Right cardiac atrium (tissue), 5 donors: Measurements from ENCODE around the gene DHRS1. TPM values are rescaled to one million over a fixed set of nuclear protein-coding genes. Genes with fewer than 3 reads are reported as not detected.

Experiments
- ATAC-seq, 2 donors: fragments of 200-7000 bp; cut with Tn5 transposase; one replicate each; pipeline versions ENCODE4 v1.8.0 to v1.9.1; 2020; ENCODE audit warnings: moderate library complexity in 2 of 2, mild to moderate bottlenecking in 1 of 2
- DNase-seq, 3 donors: peaks; one replicate each; pipeline ENCODE4 v3.0.0-alpha.2; 2020
- H3K27ac ChIP-seq: one replicate; pipeline ENCODE4 v1.5.1; 2013; ENCODE audit warnings: mild to moderate bottlenecking, low read length, control low read depth, moderate library complexity
- H3K27me3 ChIP-seq: one replicate; pipeline ENCODE4 v1.6.1; 2013; ENCODE audit not compliant: control insufficient read depth, insufficient read depth
- H3K4me1 ChIP-seq: one replicate; pipeline ENCODE4 v1.6.1; 2013; ENCODE audit warnings: low read length; ENCODE audit not compliant: control insufficient read depth, insufficient read depth
- H3K4me3 ChIP-seq: one replicate; pipeline ENCODE4 v1.5.1; 2013; ENCODE audit warnings: low read length, control low read depth
- H3K9me3 ChIP-seq: one replicate; pipeline ENCODE4 v1.6.1; 2013; ENCODE audit warnings: low read length; ENCODE audit not compliant: control insufficient read depth
- WGBS: extraction: QIAGEN DNeasy Blood & Tissue Kit; methylation state at CpG from one replicate; pipeline ENCODE4 v1.1.7; 2013; 5-methylcytosine and 5-hydroxymethylcytosine counted together
- intact Hi-C, 4 donors: fragments of 100-400 bp; cut with DNase I; formaldehyde crosslinking; loops; one replicate each; pipeline versions ENCODE4 v1.11.0 to v1.14.0; 2022 to 2023
- polyA plus RNA-seq: library from polyadenylated mRNA; stranded (reverse); fragments of 200-250 nt; gene quantifications from one replicate; pipeline ENCODE4 v1.2.3, GENCODE V29; 2013
- total RNA-seq, 4 donors: library from RNA; stranded (reverse); fragmentation: NEBNext Ultra II Directional; extraction: Animal tissue kit (Norgen Biotek cat#: 25700); gene quantifications; one replicate each; pipeline ENCODE4 v1.2.1, GENCODE V29; 2021
- donor health status: healthy with polysubstance abuse.
- donor health status: DM: no; HTN: yes; CAD: no.
- donor health status: DM: no; HTN: no; CAD: no.
- donor health status: DM: no; HTN: yes; CAD: no; lungs with severe emphysema.
- donor health status: DM: yes; HTN: yes; CAD: no.

DHRS1 gene
- total and polyA plus RNA-seq, 5 donors: 5.9 to 12.0 (median 9.9) TPM

DNA sequence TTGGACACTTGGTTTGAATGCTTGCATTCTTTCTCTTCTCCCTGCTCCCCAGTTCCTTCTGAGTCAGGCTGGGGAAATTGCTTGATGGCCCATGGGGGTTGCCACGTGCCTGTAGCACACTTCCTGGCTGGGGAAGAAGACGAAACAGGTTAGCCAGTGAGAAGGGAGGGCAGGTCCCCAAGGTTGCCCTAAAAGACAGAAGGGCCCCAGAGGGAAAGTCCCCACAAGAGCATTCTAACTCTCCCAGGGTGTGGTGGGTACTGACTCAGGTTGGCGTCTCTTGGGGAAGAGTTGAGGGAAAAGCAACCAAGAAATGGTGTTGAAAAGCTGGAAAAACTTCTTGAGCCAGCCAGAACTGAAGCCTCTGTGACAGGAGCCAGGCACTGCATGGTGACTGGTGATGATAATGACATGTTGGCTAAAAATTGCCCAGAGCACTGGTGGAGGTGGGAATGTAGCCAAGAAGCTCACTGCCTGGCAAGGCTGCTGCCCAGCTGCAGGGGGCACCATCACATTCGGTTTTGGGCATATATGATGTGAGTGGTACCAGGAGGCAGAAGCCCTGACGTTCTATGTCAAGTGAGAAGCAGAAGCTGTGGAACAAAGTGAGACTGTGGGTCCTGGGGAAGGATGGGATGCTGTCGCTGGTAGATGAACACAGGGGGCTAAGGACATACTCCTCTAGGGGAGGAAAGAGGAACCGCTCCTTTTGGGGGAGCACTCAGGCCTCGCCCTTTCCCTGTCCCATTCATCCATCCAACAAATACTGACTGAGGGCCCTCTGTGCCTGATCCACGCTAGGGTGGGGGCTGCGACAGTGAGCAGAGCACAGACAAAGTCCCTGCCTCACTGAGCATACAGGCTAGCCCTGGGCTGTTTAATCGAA lies 20.0 kb downstream of the DHRS1 start:
- intact Hi-C loops: no loop called here
- DNase-seq (peak in 1 of 3 donors; percentile 70), ATAC-seq (peak; percentile 15 to 37)
- H3K27me3 ChIP-seq: no peaks in the 10 kb centered on the region
- WGBS: 68% methylated on average over 11 of the region's 11 CpGs
- H3K4me1 ChIP-seq: peaks cover 2% of the 10 kb centered on the region
- H3K9me3 ChIP-seq: no peaks in the 10 kb centered on the region
- H3K27ac ChIP-seq: peak overlapping the region; percentile 61
- no peak overlapping the region for H3K4me3 ChIP-seq

DNA sequence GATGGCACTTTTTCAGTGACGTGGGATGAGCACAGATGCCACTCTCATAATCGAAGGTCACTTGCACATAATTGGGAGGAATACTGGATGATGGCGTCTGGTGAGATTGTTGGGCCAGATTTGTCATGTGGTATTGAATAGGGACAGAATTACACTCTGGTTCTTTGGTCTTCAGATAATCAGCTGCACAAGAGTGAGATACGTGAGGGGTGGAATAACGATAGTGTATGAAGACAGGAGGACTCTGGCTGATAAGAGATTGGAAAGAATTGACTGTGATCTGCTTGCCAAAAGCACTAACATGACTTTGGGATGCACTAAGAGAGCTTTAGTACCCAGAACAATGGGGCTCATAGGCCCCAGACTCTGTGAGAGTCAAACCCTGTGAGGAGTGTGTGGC lies 21.2 kb downstream of the DHRS1 start:
- intact Hi-C loops: no loop called here
- DNase-seq (no peak), ATAC-seq (no peak)
- Histone ChIP-seq H3K27me3 (no peaks in the 10 kb centered on the region), H3K27ac (no peak overlapping the region), H3K4me1 (peaks cover 2% of the 10 kb centered on the region), H3K4me3 (no peak overlapping the region), H3K9me3 (no peaks in the 10 kb centered on the region)
- WGBS: 72% methylated on average over 5 of the region's 5 CpGs

DNA sequence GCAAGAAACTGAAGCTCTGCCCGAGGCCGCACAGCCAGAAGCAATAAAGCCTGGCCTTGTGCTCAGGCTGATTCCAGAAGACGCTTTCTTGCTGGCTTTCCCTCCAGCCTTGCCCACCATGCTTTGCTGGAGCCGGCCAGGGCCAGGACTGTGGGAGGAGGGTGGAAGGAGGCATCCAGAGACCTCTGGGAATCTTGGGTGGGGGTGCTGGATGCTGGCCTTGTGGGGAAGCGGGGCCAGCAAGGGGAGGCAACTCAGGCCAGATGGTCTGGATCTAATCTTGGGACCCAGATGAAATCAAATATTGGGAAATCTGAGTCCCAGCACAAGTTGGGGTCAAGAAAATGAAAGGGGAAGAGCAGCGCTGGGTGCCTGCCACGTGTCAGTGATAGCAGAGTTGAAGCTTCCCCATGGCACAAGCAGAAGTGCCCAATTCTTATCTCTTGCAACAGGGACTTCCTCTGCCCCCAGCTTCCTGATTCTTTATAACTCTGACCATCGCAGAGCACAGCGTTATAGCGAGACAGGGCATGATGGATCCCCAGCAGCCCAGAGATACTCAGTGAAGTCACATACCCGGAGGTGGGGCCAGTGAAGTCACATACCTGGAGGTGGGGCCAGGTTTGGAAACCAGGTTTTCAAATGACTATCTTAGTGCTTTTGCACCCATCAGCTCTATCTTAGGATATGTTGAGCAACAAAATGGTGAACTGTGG lies 21.8 kb downstream of the DHRS1 start:
- intact Hi-C loops: no loop called here

DNA sequence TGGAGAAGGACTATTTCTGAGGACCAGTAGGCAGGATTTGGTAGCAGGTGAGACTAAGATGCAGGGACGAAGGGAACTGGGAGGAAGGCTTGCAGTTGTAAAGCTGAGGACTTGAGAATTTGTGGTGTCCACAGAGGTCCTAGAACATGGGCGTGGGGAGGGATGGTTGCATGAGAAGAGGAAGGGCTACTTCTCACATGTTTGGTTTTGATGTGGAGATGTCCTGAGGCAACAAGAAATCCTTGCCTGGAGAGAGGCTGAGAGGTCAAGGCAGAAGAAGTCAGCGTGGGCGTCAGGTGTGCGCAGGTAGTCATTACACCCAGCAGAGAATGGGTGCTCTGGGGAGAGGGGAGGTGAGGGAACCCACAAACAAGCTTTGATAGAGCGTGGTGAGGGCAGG lies 22.5 kb downstream of the DHRS1 start:
- intact Hi-C loops: no loop called here
- no peaks in the 10 kb centered on the region for H3K27me3 ChIP-seq
- DNase-seq: peak in 1 of 3 donors; percentile 10
- no peak for ATAC-seq
- WGBS: 88% methylated on average over 6 of the region's 6 CpGs
- H3K27ac ChIP-seq: no peak overlapping the region
- no peaks in the 10 kb centered on the region for H3K9me3 ChIP-seq
- no peak overlapping the region for H3K4me3 ChIP-seq
- H3K4me1 ChIP-seq: peaks cover 2% of the 10 kb centered on the region

More for the DNA sequence above, 21.8 kb downstream of the DHRS1 start:
- Histone ChIP-seq H3K4me1 (peaks cover 2% of the 10 kb centered on the region), H3K4me3 (no peak overlapping the region), H3K9me3 (no peaks in the 10 kb centered on the region), H3K27me3 (no peaks in the 10 kb centered on the region), H3K27ac (no peak overlapping the region)
- DNase-seq: peak in 2 of 3 donors; percentile 61 to 73
- 74% methylated on average over 11 of the region's 11 CpGs for WGBS
- peak; percentile 20 to 22 for ATAC-seq

DNA sequence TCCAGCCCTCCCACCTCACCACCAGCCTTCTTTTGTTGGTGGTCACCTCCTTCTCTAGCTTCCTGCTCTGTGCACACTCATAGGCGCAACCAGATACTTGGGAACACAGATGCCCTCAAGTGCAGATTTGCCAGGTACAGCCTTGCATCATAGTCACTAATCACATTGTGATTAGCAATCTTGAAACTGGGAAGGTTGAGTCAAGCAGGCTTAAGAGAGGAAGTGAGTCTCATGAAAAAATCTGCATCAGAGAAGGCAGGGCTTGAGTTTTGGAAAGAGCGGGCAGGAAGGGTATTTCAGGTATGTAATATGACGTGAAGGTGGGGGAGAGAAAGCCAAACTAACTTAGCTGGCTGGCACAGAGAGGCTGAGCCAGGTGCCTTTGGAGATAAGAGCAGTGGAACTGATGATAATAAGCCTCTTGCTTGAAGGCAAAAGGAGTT lies 25.5 kb downstream of the DHRS1 start:
- H3K4me3 ChIP-seq: no peak overlapping the region
- no peaks in the 10 kb centered on the region for H3K27me3 ChIP-seq
- intact Hi-C loops: no loop called here
- H3K4me1 ChIP-seq: no peaks in the 10 kb centered on the region
- ATAC-seq (no peak), DNase-seq (peak in 1 of 3 donors; percentile 3)
- 72% methylated on average over 3 of the region's 3 CpGs for WGBS
- no peak overlapping the region for H3K27ac ChIP-seq
- no peaks in the 10 kb centered on the region for H3K9me3 ChIP-seq

DNA sequence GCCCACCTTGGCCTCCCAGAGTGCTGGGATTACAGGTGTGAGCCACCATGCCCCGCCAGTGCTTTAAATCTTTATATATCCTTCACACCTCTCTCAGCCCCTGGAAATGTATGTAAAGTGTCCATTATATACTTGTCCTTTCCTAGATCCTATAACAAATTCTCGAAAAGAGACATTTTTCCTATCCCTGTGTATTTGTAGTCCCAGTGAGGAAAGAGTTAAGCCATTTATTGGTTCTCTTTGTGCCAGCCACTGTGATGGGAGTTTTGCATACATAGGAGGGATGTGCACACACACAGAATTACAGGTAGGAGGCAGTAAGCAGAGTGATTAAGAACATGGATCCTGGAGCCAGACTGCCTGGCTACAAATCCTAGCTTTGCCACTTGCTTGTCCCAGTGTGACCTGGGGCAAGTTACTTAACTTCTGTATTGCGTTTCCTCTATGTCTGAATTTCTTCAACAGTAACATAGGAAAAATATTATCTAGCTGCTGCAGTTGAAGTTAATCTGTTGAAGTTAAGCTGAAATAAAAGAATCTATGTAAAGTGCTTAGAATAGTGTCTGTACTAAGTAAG lies 26.1 kb downstream of the DHRS1 start:
- intact Hi-C loops: no loop called here
- 92% methylated on average over 3 of the region's 3 CpGs for WGBS
- ATAC-seq (no peak), DNase-seq (peak in 1 of 3 donors; percentile 4)
- no peak overlapping the region for H3K4me3 ChIP-seq
- H3K4me1 ChIP-seq: no peaks in the 10 kb centered on the region
- H3K9me3 ChIP-seq: no peaks in the 10 kb centered on the region
- no peak overlapping the region for H3K27ac ChIP-seq
- H3K27me3 ChIP-seq: no peaks in the 10 kb centered on the region

DNA sequence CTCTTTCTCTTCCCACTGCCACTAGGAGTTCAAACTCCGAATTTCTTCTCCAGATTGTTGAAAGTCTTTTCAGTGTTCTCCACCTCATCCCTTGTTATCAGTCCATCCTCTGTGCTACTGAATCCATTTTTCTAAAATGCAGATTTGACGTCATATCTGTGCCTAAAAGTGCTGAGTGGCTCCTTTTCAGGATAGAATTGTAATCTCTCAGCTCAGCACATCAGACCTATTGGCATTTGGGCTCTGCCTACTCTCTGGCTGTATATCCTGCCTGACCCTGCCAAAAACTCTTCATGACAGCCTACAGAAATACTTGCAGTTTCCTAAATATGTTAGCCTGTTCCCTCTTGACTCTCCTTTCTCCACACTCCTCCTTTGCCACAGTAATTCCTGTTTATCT lies 27.1 kb downstream of the DHRS1 start:
- DNase-seq (no peak), ATAC-seq (no peak)
- Histone ChIP-seq H3K4me3 (no peak overlapping the region), H3K4me1 (no peaks in the 10 kb centered on the region), H3K27me3 (no peaks in the 10 kb centered on the region), H3K9me3 (no peaks in the 10 kb centered on the region), H3K27ac (no peak overlapping the region)
- intact Hi-C loops: no loop called here
- 89% methylated on average over 2 of the region's 2 CpGs for WGBS

DNA sequence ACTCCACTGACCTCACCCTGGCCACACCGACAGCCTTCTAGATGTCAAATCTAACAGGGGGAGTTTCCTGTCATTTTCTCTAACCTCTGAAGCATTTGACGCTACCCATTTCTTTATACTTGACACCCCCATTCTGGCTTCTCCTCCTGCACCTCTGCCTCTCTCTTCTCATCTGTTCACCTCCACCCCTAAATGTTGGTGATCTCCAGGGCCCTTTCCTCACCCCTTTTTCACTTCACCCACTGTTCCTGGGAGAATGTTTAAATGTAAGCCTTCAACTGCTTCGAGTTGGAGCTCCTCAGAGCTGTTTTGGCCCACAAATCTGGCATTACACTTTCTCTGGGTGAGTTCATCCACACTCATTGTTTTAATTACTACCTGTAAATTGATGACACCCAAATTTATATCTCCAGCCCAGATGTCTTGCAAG lies 27.7 kb downstream of the DHRS1 start:
- Histone ChIP-seq H3K9me3 (no peaks in the 10 kb centered on the region), H3K27ac (peak overlapping the region; percentile 76), H3K4me3 (peak overlapping the region; percentile 85), H3K4me1 (no peaks in the 10 kb centered on the region), H3K27me3 (no peaks in the 10 kb centered on the region)
- DNase-seq (no peak), ATAC-seq (no peak)
- WGBS: 27% methylated on average over 3 of the region's 3 CpGs
- intact Hi-C loops: no loop called here

DNA sequence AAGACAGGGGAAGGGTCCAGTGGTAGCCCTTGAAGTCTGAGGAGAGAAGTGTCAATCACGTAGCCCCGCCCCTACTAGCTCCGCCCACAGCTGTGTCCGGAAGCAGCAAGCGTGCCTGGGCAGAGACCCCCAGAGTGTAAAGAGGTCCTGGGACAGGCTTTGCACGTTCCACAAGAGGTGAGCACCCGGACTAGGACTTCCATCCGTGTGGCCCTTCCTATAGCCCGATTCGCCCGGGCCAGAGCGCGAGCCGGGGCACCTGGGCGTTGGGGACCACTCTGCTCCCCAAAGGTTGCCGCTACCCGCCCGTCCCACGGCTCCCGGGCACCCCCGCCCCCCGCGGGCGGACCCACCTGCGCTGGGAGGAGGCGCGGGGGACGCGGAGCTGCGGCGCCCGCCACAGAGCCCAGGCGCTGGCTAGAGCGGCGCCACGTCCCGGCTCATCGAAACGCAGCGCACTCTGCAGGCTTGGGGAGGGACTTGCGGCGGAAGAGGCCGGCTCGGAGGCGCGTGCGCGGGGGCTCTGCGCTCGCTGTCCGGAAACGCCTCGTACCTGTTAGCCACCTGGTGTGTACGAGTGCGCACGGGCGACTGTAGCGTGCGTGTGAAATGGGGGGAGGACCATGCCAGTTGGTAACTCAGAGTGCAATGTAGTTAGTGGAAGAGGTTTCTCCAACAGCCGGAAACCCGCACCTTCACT lies 28.3 kb downstream of the DHRS1 start, which contains the start of gene RABGGTA:
TSS of gene RABGGTA (minus strand) at position 464 of the 700 bp plus-strand sequence. CDS start 482 bp downstream, outside the sequence.
- intact Hi-C loops: no loop called here
- ATAC-seq (peak; percentile 96), DNase-seq (peak; percentile 88 to 95 (median 95))
- no peaks in the 10 kb centered on the region for H3K9me3 ChIP-seq
- H3K4me1 ChIP-seq: no peaks in the 10 kb centered on the region
- under 1% methylated on average over 61 of the region's 61 CpGs for WGBS
- H3K27ac ChIP-seq: peak within 1 kb of the TSS; percentile 97
- peak within 1 kb of the TSS; percentile 85 for H3K4me3 ChIP-seq
- H3K27me3 ChIP-seq: no peaks in the 10 kb centered on the region

DNA sequence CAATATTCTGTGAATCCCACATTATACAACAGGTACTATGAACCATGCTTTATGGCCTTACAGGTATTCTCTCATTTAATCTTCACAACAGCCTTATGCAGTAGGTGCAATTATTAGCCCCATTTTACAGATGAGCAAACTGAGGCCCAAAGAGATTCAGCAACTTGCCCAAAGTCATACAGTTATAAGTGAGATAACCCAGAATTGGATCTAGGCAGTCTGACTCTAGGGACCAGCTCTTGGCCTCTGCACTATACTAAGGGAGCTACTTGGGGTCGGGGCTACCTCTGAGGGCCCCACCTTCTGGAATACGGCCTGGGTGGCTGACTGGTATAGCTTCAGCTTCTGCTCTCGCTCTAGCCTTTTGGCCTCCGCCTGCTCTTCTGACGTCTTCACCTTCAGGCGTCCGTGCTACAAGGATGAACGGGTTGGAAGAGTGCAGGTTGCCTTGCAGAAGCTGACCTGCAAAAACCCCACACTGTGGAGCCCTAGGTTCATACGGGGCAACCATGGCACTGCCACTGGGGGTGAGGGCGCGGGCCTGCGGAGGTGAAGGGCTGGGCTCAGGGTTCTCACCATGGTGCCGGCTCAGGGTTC lies 28.9 kb downstream of the DHRS1 start:
- peak in 1 of 2 donors; percentile 2 for ATAC-seq
- intact Hi-C loops: no loop called here

More for the DNA sequence above, 28.9 kb downstream of the DHRS1 start:
- Histone ChIP-seq H3K27ac (peak overlapping the region; percentile 97), H3K4me1 (no peaks in the 10 kb centered on the region), H3K9me3 (no peaks in the 10 kb centered on the region), H3K27me3 (no peaks in the 10 kb centered on the region), H3K4me3 (peak overlapping the region; percentile 85)
- DNase-seq: no peak
- 19% methylated on average over 13 of the region's 13 CpGs for WGBS
